HFFc6 (cell line): ENCODE results near the gene CYB5D1. TPM values are rescaled to one million over a fixed set of nuclear protein-coding genes. Genes with fewer than 3 reads are reported as not detected.

ENCODE experiments used
- DNase-seq: peaks from one replicate; pipeline ENCODE4 v3.0.0-alpha.2; 2018
- H3K27ac Mint-ChIP-seq: 2 replicates; pipeline ENCODE4 v1.8.0; 2020; ENCODE audit warnings: mild to moderate bottlenecking, mixed read lengths
- H3K27me3 Mint-ChIP-seq: 2 replicates; pipeline ENCODE4 v1.8.0; 2021; ENCODE audit warnings: mild to moderate bottlenecking, moderate library complexity, mixed read lengths; ENCODE audit not compliant: insufficient read depth
- H3K36me3 Mint-ChIP-seq: 2 replicates; pipeline ENCODE4 v1.8.0; 2021; ENCODE audit warnings: low read depth, mixed read lengths
- H3K4me1 Mint-ChIP-seq: 2 replicates; pipeline ENCODE4 v1.8.0; 2020; ENCODE audit warnings: low read depth, mixed read lengths
- H3K4me3 Mint-ChIP-seq: 2 replicates; pipeline ENCODE4 v1.8.0; 2020; ENCODE audit warnings: mild to moderate bottlenecking, moderate library complexity, mixed read lengths
- H3K9me3 Mint-ChIP-seq: 2 replicates; pipeline ENCODE4 v1.8.0; 2020; ENCODE audit warnings: mild to moderate bottlenecking, mixed read lengths
- total RNA-seq, 6 experiments: library from RNA; stranded (reverse); fragmentation: NEBNext Ultra II Directional; extraction: Animal tissue kit (Norgen Biotek cat#: 25700); gene quantifications; 2 replicates in 1 of 6; 3 replicates in 5 of 6; pipeline ENCODE4 v1.2.3, GENCODE V29; 2021
- TF ChIP-seq, protein P1 (sequence below): fragments of 200-600 bp; sonication (generic); IDR thresholded peaks from 2 replicates; pipeline ENCODE4 v1.5.0; 2021; ENCODE audit warnings: antibody characterized with exemption, mild to moderate bottlenecking

Gene CYB5D1
- total RNA-seq, 6 experiments from 2014 or later: 9.3 to 15.3 (median 10.5) TPM

DNA sequence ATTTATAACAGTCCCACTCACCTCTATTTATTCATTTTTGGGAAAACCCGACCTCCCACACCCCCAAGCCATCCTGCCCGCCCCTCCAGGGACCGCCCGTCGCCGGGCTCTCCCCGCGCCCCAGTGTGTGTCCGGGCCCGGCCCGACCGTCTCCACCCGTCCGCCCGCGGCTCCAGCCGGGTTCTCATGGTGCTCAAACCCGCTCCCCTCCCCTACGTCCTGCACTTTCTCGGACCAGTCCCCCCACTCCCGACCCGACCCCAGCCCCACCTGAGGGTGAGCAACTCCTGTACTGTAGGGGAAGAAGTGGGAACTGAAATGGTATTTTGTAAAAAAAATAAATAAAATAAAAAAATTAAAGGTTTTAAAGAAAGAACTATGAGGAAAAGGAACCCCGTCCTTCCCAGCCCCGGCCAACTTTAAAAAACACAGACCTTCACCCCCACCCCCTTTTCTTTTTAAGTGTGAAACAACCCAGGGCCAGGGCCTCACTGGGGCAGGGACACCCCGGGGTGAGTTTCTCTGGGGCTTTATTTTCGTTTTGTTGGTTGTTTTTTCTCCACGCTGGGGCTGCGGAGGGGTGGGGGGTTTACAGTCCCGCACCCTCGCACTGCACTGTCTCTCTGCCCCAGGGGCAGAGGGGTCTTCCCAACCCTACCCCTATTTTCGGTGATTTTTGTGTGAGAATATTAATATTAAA, 3.6 kb upstream of the CYB5D1 start:
- no peak for DNase-seq
- Mint-ChIP-seq H3K4me1 (no peaks in the 10 kb centered on the region), H3K4me3 (no peak overlapping the region), H3K27ac (no peak overlapping the region; the same call in 1 of the 2 replicates), H3K36me3 (peaks cover 14% of the 10 kb centered on the region; the same call in 1 of the 2 replicates), H3K27me3 (peaks cover 2% of the 10 kb centered on the region), H3K9me3 (no peaks in the 10 kb centered on the region)
- TF ChIP-seq, protein P1, sequence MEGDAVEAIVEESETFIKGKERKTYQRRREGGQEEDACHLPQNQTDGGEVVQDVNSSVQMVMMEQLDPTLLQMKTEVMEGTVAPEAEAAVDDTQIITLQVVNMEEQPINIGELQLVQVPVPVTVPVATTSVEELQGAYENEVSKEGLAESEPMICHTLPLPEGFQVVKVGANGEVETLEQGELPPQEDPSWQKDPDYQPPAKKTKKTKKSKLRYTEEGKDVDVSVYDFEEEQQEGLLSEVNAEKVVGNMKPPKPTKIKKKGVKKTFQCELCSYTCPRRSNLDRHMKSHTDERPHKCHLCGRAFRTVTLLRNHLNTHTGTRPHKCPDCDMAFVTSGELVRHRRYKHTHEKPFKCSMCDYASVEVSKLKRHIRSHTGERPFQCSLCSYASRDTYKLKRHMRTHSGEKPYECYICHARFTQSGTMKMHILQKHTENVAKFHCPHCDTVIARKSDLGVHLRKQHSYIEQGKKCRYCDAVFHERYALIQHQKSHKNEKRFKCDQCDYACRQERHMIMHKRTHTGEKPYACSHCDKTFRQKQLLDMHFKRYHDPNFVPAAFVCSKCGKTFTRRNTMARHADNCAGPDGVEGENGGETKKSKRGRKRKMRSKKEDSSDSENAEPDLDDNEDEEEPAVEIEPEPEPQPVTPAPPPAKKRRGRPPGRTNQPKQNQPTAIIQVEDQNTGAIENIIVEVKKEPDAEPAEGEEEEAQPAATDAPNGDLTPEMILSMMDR: no peak

DNA sequence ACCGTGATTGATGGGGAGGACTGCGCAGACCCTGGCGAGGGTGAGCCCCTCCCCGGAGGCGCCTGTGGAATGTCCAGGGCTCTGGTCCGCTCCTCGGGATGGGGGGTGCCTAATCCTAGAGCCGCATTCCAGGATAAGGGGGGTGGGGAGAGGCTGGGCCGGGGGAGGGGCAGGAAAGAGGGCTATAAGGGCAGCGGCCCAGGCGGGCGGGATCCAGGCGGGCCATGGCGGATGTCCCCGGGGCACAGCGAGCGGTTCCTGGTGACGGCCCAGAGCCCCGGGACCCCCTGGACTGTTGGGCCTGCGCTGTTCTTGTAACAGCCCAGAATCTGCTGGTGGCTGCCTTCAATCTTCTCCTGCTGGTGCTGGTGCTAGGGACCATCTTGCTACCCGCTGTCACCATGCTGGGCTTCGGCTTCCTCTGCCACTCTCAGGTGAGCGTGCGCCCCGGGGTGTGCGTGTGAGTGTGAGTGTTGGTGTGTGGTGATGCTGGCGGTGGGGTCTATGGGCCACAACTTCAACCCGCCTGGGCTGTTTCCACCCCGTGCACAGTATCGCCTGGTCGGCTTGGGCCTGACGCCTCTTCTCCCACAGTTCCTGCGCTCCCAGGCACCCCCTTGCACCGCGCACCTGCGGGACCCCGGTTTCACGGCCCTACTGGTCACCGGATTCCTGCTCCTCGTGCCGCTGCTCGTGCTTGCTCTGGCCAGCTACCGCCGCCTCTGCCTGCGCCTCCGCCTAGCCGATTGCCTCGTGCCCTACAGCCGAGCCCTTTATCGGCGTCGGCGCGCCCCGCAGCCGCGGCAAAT, 2.7 kb upstream of the CYB5D1 start, which contains the start of gene TMEM88:
Gene TMEM88, plus strand, starts transcription at position 216 of the 809 bp plus-strand sequence. Its CDS starts 9 bp downstream, at position 225.
- Mint-ChIP-seq H3K27ac (no peak within 1 kb of the TSS; the same call in 1 of the 2 replicates), H3K4me3 (peak within 1 kb of the TSS; percentile 41; the same call in 1 of the 2 replicates)
- no peak for DNase-seq

DNA sequence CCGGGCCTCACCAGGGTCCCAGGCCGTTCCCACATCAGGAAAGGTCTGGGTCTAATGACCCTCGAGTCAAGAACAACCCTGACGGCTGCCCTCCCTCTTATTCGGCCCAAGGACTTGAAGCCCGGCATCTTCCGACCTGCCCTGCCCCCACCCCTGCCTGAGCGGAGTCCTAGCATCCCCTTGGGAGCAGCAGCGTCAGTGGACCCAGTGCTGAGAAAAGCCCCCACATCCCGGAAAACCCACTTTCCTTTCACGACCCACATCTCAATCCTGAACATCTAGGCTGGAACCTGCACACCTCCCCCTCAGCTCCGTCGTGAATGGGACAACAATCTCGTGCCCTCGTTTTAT, 2.2 kb upstream of the CYB5D1 start:
- no peak for DNase-seq
- TF ChIP-seq, protein P1: no peak
- H3K27ac Mint-ChIP-seq: no peak overlapping the region
- peaks cover 14% of the 10 kb centered on the region; the same call in 1 of the 2 replicates for H3K36me3 Mint-ChIP-seq
- H3K9me3 Mint-ChIP-seq: no peaks in the 10 kb centered on the region
- peaks cover 2% of the 10 kb centered on the region for H3K27me3 Mint-ChIP-seq
- no peaks in the 10 kb centered on the region for H3K4me1 Mint-ChIP-seq
- H3K4me3 Mint-ChIP-seq: no peak overlapping the region

More for the DNA sequence above, 2.7 kb upstream of the CYB5D1 start, which contains the start of gene TMEM88:
- no peaks in the 10 kb centered on the region for H3K4me1 Mint-ChIP-seq
- peaks cover 2% of the 10 kb centered on the region for H3K27me3 Mint-ChIP-seq
- TF ChIP-seq, protein P1: no peak
- H3K9me3 Mint-ChIP-seq: no peaks in the 10 kb centered on the region
- peaks cover 14% of the 10 kb centered on the region; the same call in 1 of the 2 replicates for H3K36me3 Mint-ChIP-seq

DNA sequence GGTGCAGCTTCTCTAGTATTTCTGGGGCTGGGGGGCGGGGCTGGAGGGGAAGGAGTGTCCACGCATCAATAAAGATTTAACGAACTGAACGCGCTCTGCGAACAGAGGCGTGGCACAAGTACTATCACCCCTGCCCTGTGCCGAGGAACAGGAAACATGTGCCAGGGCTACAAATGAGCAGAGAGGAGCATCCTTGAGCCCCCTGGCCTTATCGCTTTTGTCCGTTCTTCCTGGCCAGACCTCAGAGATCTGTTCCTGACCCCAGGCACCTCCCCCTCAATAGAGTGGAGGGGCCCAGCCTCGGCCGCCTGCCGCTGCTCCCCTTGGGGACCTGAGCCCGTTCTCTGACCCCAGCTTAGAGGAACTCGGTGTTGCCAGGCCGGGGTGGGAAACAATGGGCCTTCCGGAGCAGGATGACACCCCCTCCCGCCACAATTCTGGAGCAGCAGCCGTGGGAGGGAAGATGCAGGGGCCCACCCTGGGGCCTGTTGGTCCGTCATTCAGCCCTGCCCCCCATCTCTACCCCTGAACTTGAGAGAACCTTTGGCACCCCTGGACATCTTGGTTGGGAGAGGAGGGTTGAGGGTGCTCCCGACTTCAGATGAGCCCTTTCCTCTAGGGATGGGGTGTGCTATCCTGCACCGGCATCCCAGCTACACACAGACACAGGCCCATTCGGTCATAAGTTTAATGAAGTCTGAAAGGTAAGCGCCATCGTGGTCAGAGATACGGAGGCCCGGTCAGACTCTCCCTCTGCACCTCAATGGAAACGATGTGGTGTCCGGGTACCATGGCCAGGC, 1.6 kb upstream of the CYB5D1 start:
- no peak overlapping the region for H3K27ac Mint-ChIP-seq
- no peaks in the 10 kb centered on the region for H3K4me1 Mint-ChIP-seq
- DNase-seq: no peak
- H3K27me3 Mint-ChIP-seq: peaks cover 2% of the 10 kb centered on the region
- peaks cover 14% of the 10 kb centered on the region; the same call in 1 of the 2 replicates for H3K36me3 Mint-ChIP-seq
- H3K9me3 Mint-ChIP-seq: no peaks in the 10 kb centered on the region
- TF ChIP-seq, protein P1: no peak
- H3K4me3 Mint-ChIP-seq: no peak overlapping the region
